Measurements from ENCODE around the gene EFCAB8.
"Not testable (repeated sequence)": the region's sequence is repeated elsewhere in the genome, so short reads cannot be mapped to it uniquely, and the experiment has no call there.

EFCAB8 gene

GRCh38 chr20:32889281-32889680 is 30.6 kb downstream of the EFCAB8 start:
- DNase-seq: no peak

- no peak for DNase-seq
Measured at GRCh38 chr20:32891491-32891890, 32.8 kb downstream of the EFCAB8 start.

- DNase-seq: no peak
Measured at GRCh38 chr20:32891926-32892660, 33.4 kb downstream of the EFCAB8 start.

GRCh38 chr20:32893263-32894025 is 34.7 kb downstream of the EFCAB8 start:
- DNase-seq: no peak

GRCh38 chr20:32894026-32894483 is 35.3 kb downstream of the EFCAB8 start:
- no peak for DNase-seq

GRCh38 chr20:32894711-32895355 is 36.1 kb downstream of the EFCAB8 start:
- DNase-seq: no peak

GRCh38 chr20:32896521-32897280 is 38.0 kb downstream of the EFCAB8 start:
- no peak for DNase-seq

- DNase-seq: peak; percentile 26
Measured at GRCh38 chr20:32898729-32899128, 40.0 kb downstream of the EFCAB8 start.

- no peak for DNase-seq
Measured at GRCh38 chr20:32902456-32903420, 44.0 kb downstream of the EFCAB8 start.

- no peak for DNase-seq
Measured at GRCh38 chr20:32903666-32904175, 45.0 kb downstream of the EFCAB8 start.

GRCh38 chr20:32904678-32905077 is 46.0 kb downstream of the EFCAB8 start:
- not testable (repeated sequence) for DNase-seq

- no peak for DNase-seq
Measured at GRCh38 chr20:32906200-32906599, 47.5 kb downstream of the EFCAB8 start.

GRCh38 chr20:32906871-32907495 is 48.3 kb downstream of the EFCAB8 start:
- no peak for DNase-seq

- DNase-seq: no peak
Measured at GRCh38 chr20:32907886-32908285, 49.2 kb downstream of the EFCAB8 start.

- no peak for DNase-seq
Measured at GRCh38 chr20:32908334-32909292, 49.9 kb downstream of the EFCAB8 start.

GRCh38 chr20:32909451-32909850 is 50.7 kb downstream of the EFCAB8 start:
- DNase-seq: no peak

GRCh38 chr20:32909896-32910571 is 51.3 kb downstream of the EFCAB8 start:
- no peak for DNase-seq

- DNase-seq: no peak
Measured at GRCh38 chr20:32911355-32911754, 52.6 kb downstream of the EFCAB8 start.

GRCh38 chr20:32912688-32913087 is 54.0 kb downstream of the EFCAB8 start:
- no peak for DNase-seq

All from amniotic stem cell (primary cell).